HEK293T (cell line): ENCODE results near the gene MEGF6.

Experiments used
- ARNT ChIP-seq: fragments of 450-650 bp; IDR thresholded peaks from 2 replicates; pipeline ENCODE4 v1.6.1; 2017; ENCODE audit warnings: mild to moderate bottlenecking
- FOXA1 ChIP-seq: fragments of 450-650 bp; IDR thresholded peaks from 2 replicates; pipeline ENCODE4 v1.6.1; 2016; ENCODE audit warnings: mild to moderate bottlenecking
- FOXK2 ChIP-seq: fragments of 450-650 bp; IDR thresholded peaks from 2 replicates; pipeline ENCODE4 v1.6.1; 2016; ENCODE audit warnings: mild to moderate bottlenecking
- FOXM1 ChIP-seq: fragments of 450-650 bp; IDR thresholded peaks from 2 replicates; pipeline ENCODE4 v1.6.1; 2017; ENCODE audit warnings: mild to moderate bottlenecking, borderline replicate concordance
- LEF1 ChIP-seq: fragments of 450-650 bp; IDR thresholded peaks from 2 replicates; pipeline ENCODE4 v1.6.1; 2017; ENCODE audit warnings: mild to moderate bottlenecking, borderline replicate concordance
- NFRKB ChIP-seq: fragments of 450-650 bp; IDR thresholded peaks from 2 replicates; pipeline ENCODE4 v1.6.1; 2016; ENCODE audit warnings: mild to moderate bottlenecking, moderate library complexity
- SUZ12 ChIP-seq: fragments of 450-650 bp; IDR thresholded peaks from 2 replicates; pipeline ENCODE4 v1.6.1; 2016; ENCODE audit warnings: mild to moderate bottlenecking

GRCh38 chr1:3630161-3630611 is 18.9 kb upstream of the MEGF6 start:
- no peak for TF ChIP-seq FOXK2
- TF ChIP-seq NFRKB = no peak
- no peak for TF ChIP-seq ARNT
- TF ChIP-seq FOXM1 = no peak
- TF ChIP-seq SUZ12 = no peak
- TF ChIP-seq FOXA1 = no peak
- no peak for TF ChIP-seq LEF1
